Germinal center (tissue), 1 donor: ENCODE measurements around the gene AIFM2.
"Not testable (repeated sequence)": the region's sequence is repeated elsewhere in the genome, so short reads cannot be mapped to it uniquely, and the experiment has no call there.

ENCODE experiments used
- DNase-seq: peaks from one replicate; pipeline ENCODE4 v3.0.0; 2012; ENCODE audit warnings: mixed read lengths, low spot score

Gene AIFM2

DNA sequence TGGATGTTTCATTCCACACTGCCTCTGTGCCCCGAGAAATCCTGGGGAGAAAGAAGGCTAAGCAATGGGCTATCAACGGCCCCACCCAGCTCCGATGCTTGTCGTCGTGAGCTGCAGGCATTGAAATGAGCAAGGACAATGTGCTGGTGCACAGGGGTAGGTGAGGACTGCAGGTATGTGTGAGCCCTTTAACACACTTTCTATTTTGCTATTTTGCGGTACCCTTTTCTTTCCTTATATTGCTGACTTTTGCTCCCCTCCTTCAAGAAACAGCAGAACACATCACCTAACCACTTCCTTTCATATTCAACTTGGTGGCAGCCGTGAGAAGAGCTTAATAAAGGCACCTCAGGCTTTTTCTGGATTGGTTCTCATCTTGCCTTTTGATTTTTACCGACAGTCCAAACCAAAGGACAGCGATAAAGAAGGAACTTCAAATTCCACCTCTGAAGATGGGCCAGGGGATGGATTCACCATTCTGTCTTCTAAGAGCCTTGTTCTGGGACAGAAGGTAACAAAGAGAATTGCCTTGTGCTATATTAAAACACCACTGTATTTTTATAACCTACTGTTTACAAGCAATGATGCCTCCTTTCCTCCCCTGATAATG lies 39.2 kb downstream of the AIFM2 start:
- no peak for DNase-seq

DNA sequence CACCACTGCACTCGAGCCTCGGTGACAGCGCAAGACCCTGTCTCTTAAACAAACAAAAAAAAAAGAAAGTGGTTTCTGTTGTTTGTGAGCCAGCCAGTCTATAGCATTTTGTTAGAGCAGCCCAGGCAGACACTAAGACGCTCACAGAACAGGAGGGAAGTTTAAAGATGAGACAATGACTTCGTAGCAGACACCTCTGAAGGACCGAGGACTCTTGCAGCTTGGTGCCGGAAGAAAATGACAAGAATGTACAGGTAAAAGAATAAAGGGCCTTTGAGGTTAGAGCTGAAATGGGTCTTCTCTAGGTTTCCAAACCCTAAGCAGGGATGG lies 40.3 kb downstream of the AIFM2 start:
- DNase-seq = no peak

DNA sequence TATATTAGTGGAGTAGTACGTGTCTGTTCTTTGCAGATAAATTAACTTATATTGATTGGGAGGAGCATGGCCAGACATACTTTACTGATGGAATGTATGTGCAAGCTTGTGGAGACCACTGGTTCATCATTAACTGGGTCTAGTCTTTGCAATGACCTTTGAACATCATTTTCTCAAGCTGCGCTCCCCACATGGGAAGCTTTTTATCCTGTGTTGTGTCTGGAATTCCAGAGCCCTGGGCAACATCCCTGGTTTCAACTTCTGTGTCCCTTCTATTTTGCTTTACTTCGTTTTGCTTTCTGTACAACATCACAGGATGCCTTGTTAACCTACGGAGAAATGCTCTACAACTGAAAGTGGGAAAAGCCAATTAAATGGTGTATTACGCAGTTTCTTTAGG lies 41.7 kb downstream of the AIFM2 start:
- no peak for DNase-seq

DNA sequence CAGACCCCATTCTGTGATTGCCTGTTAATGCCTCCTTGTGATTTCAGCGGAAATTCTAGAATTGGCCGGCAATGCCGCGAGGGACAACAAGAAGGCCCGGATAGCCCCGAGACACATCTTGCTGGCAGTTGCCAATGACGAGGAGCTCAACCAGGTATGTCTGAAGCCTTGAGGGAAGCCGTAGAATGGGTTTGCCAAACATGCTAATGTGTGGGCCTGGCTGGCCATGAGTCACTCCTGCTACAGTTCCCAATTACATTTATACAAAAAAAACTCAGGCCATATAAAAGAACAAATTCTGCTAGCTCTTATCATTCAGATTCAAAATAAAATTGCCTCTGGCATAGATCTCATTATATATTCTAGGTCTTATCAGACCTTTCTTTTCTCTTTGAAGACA lies 42.6 kb downstream of the AIFM2 start:
- DNase-seq = no peak

DNA sequence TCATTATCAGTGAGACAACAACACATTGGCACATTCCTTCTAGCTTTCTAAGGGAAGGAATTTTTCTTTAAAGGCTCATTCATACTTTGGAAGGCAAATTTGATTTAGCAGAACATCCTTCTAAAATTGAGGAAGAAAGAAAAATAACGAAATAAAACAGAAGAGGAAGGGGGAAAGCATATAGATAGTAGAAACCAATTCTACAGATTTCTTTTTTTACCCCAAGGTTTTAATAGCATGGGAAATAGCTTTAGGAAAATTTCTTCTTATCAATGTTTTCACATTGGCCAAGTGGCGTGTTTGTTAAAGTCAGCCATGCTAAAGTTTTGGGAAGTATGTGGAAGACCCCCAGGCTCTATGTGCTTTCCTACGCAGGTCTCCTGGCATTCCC lies 44.3 kb downstream of the AIFM2 start:
- DNase-seq = no peak

DNA sequence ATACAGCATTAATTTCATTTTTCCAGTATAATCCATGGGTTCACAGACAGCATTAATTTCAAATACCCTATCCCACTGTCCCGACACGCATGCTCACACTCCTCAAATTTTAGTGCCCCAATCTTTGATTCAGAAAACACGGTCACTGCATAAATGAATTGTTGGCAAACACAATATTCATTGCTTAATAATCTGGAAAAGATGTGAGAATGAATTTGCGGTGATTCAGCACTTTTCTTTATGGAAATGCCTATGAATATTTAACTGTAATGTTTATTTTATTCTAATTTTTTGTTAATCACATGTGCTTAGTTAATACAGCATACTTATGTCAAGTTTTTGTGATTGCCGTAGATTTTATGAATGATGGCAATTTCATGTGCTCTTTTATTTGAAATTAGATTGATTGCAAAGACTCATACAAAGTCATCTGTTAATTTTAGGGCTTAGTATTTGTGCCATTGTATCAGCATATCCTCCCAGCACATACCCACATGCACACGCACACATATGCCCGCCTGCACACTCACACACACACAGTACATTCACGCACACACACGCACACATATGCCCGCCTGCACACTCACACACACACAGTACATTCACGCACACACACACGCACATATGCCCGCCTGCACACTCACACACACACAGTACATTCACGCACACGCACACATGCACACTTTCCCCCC lies 44.9 kb downstream of the AIFM2 start:
- DNase-seq = no peak

DNA sequence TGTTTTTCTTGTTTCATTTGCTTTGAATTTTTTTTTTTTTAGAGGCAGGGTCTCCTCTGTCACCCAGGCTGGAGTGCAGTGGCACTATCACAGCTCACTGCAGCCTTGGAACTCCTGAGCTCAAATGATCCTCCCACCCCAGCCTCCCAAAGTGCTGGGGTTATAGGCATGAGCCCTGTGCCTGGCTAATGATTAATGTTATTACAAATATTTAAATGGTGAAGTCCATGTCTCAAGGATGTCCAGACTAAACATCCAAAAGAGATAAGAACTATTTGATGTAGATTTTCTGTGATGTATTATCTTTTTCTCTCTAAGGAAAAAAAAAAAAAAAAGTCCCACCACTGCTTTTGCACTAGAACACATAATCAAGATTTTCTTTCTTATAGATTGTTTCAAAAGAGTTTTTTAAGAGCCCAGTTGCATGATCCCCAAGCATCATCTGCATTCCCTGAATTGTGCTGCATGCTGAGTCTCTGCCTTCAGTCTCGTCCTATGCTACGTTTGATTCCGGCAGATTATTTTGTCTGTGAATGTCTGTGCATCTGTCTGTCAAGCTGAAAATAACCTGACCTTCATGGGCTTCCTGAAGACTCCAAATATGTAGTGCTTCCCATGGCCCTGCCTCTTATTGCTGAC lies 46.5 kb downstream of the AIFM2 start:
- no peak for DNase-seq

DNA sequence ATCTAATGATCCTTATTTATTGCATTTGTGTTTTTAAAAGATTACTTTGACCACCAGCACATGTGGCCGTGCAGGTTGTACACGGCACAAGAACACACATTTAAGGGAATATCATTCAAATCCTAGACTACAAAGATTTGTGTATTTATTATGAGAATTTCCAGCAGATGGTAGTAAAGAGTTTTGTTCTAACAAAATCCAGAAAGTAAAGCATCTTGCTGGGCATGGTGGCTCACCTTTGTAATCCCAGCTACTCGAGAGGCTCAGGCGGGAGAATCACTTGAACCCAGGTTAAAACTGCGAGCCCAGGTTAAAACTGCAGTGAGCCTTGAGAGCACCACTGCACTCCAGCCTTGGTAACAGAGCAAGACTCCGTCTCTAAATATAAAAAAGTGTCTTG lies 48.4 kb downstream of the AIFM2 start:
- no peak for DNase-seq

DNA sequence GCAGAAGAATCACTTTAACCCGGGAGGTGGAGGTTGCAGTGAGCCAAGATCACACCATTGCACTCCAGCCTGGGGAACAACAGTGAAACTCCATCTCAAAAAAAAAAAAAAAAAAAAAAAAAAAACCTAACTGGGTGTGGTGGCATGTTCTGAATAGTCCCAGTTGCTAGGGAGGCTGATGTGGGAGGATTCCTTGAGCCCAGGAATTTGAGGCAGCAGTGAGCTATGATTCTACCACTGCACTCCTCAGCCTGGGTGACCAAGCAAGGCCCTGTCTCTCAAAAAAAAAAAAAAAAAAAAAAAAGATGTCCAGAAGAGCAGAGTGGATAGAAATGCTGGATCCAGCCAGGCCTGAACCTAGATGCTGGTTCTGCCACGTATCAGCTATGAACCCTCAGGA lies 51.8 kb downstream of the AIFM2 start:
- DNase-seq = not testable (repeated sequence)

DNA sequence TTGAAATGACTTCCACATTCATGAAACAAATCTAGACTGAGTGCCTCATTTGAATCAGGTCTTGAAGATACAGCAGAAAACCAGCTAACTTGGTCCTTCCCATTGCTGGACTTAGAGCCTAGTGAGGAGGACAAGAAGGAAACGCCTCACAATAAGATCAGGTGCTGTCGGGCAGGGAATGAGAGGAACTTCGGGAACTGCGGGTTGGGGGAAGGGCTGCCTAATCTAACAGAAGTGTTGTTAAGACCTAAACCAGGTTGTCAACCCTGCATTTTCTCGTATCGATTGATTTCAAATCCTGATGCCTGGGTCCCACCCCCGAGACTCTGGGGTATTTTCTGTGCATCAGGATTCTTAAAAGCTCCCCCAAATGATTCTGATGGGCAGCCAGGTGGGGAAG lies 53.7 kb downstream of the AIFM2 start:
- DNase-seq = no peak

DNA sequence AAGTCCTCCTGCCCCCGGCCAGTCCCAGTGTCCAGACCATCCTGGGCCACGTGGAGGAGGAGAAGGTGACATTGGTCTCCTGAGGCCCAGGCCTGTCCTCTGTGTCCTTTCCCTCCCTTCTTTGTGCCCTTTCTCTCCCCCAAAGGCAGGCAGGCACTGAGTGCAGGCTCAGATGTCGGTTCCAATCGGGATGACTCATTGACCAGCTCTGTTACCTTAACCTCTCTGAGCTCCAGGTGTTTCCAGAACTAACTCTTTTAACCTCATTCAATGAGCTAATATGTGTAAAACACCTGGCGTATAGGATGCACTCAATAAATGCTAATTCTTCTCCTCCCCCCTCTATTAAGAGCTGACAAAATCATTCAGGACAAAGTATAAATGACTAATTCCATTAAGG lies 54.3 kb downstream of the AIFM2 start:
- no peak for DNase-seq

DNA sequence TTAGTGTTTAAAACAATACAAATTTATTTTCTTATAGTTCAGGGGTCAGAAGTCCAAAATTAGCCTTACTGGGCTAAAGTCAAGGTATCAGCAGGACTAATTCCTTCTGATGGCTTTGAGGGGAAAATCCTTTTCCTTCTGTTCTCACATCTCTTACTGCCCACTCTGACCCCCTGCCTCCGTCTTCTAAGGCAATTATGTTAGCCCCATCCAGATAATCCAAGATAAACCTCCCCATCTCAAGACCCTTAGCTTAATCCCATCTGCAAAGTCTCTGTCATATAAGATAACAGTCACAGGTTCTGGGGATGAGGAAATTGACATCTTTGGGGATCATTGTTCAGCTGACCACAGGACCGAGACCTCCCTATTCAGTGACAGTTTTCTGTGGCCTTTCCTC lies 57.7 kb downstream of the AIFM2 start:
- DNase-seq = no peak

DNA sequence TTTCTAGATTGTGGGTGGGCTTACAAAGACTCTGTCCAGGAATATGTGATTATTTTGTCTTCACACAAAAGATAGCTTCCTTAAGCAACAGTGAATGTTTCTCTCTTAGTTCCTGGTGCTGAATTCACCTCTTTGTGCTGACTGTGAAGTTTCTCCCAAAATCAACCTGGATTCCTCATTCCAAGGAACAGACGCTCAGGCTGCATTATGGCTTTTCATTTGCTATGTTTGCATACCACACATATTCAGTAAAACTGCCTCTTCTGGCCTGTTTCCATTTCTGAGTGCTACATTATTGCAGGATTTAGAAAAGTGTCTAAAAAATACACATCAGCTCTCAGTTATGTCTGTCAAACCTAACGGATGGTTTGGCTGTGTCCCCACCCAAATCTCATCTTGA lies 58.5 kb downstream of the AIFM2 start:
- no peak for DNase-seq

DNA sequence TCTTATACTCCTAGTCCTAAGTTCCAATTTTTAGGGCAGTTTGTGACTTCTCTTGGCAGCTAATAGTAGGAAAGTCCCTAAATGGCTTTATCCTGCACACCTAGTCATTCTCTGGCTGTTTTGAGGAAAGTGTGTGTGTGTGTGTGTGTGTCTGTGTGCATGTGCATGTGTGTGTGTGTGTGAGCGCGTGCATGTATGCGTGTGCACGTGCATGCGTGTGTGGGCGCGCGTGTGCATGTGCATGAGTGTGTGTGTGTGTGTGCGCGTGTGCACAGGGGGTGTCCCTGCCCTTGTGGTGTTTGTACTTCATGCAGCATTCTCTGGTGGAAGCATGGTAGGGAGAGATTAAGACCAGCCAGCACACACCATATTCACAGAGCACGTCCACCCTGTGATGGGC lies 61.8 kb downstream of the AIFM2 start:
- no peak for DNase-seq

DNA sequence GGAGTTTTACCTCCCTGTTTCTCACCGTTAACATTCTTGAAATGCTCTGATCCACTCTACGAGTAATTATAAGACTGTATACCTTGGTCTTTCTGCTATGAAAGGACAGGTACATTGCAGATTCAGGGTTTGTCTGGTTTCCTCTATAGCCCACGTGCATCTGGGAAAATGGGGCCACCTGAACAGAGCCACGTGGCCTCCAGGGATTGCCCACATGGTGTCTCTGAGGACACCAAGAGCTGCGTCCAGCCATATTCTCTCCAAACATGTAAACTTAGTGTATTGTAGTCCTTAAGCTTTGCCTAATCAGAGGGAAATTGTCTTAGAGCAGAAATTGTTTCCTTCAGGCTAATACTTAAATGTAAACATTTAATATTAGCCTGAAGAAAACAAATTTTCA lies 63.3 kb downstream of the AIFM2 start:
- no peak for DNase-seq

DNA sequence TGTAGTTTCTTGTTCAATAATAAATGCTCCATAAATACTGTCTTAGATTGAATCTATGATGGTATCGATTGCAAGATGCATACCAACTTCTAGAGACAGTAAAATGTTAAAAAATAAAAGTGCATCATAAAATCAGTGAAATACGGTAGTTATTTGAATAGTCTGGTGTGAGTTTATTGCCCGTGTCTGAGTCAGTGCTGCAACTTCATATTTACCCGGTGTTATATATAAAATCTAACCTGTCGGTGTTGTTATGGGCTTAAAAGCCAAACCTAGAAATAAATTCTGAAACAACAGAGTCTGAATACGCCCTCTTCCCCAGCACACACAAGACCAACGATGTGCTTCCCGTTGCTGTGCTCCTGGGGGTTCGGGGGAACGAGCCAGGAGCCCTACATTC lies 63.7 kb downstream of the AIFM2 start:
- no peak for DNase-seq

DNA sequence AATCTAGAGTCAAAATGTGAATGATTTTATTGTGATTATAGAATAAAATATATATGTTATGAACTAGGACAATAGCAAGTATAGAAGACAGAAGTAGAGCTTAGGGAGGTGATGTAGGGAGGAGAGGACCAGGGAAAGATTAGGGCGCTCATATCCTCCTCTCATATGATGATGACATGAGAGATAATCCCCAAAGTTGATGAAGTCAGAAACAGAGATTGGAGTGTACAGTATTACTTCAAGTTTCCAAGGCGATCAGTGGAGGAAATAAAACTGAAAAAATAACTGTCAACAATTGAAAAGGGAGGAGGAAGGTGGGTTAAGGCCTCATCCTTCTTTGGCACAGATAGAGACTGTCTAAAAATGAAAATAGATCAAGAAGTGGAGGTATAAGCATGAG lies 65.0 kb downstream of the AIFM2 start:
- DNase-seq = no peak

DNA sequence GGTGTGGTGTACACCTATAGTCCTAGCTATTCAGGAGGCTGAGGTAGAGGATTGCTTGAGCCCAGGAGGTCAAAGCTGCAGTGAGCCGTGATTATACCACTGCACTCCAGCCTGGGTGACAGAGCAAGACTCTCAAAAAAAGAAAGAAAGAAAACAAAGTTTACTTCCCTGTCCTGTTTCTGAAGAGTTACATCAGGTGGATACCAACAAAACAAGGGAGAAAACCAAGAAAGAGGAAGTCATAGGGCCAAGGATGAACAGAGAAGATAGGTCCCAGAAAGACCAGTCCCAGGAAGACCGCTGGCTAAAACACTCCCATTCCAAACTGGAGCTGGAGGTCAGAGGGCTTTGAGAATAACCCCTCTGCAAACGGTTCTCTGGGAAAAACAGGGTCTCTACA lies 66.4 kb downstream of the AIFM2 start:
- DNase-seq = no peak

DNA sequence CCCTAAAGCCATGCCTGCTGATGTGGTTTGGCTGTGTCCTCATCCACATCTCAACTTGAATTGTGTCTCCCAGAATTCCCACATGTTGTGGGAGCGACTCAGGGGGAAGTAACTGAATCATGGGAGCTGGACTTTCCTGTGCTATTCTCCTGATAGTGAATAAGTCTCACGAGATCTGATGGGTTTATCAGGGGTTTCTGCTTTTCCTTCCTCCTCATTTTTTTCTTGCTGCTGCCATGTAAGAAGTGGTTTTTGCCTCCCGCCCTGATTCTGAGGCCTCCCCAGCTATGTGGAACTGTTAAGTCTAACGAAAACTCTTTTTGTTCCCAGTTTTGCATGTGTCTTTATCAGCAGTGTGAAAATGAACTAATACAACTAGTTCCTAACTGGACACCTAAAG lies 68.1 kb downstream of the AIFM2 start:
- no peak for DNase-seq

DNA sequence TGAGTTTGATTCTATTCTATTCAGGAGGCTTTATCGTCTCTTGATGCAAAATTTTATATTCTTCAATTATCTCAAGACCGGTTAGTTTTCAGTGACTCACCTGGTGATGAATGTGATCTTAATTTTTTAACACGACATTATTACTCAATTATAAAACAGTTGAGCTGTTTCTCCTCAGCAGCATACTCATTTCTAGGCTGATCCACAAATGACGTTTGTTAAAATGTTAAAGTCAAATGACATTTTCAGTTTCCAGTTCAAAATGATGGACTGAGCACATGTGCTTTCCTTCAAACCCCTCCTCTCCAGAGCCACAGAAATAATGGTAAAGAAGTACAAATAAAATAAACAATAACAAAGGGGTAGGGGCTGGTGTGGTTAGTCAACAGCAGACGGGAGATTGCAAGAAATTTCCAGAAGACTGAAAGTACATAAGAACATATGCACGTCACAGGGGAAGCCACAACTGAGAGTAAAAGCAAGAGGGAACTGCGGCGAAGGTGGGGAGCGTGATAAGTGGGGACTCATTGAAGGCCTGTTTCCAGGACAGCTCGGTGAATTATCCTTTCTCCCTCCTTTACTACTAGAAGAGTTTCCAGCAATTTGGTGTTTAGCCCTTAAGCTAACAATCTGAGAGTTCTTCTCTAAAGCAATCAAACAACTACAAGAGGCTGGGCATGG lies 69.1 kb downstream of the AIFM2 start:
- DNase-seq = no peak
